Transverse colon (tissue), 4 donors: ENCODE data around the gene IRF8. TPM values are rescaled to one million over a fixed set of nuclear protein-coding genes. Genes with fewer than 3 reads are reported as not detected.

Experiments used
- DNase-seq: peaks from one replicate; pipeline ENCODE4 v3.0.0-alpha.2; 2019
- H3K27ac ChIP-seq, 4 donors: fragments of 200-600 bp; sonication (generic); 2 replicates each; pipeline ENCODE4 v1.5.1; 2016 to 2018; ENCODE audit warnings: inconsistent platforms in 4 of 4
- H3K27me3 ChIP-seq: fragments of 200-600 bp; sonication (generic); 2 replicates; pipeline ENCODE4 v1.5.1; 2017; ENCODE audit warnings: inconsistent platforms
- H3K36me3 ChIP-seq, 4 donors: fragments of 200-600 bp; sonication (generic); 2 replicates each; pipeline ENCODE4 v1.5.1; 2017 to 2019; ENCODE audit warnings: inconsistent platforms in 4 of 4
- H3K4me1 ChIP-seq, 4 donors: fragments of 200-600 bp; sonication (generic); 2 replicates each; pipeline ENCODE4 v1.5.1; 2017 to 2020; ENCODE audit warnings: inconsistent platforms in 4 of 4
- H3K4me3 ChIP-seq, 4 donors: fragments of 200-600 bp; sonication (generic); 1 replicate in 1 of 4; 2 replicates in 3 of 4; pipeline versions ENCODE4 v1.5.1 to v1.6.1; 2017 to 2019; ENCODE audit warnings: inconsistent platforms in 4 of 4
- H3K9me3 ChIP-seq, 2 donors: fragments of 200-600 bp; sonication (generic); 2 replicates each; pipeline ENCODE4 v1.5.1; 2017 to 2019; ENCODE audit warnings: inconsistent platforms in 2 of 2
- CTCF ChIP-seq, 5 experiments: fragments of 200-600 bp in 3 of 5; fragments of 450-650 bp in 2 of 5; sonication (generic) in 3 of 5; IDR thresholded peaks; 1 replicate in 2 of 5; 2 replicates in 3 of 5; pipeline ENCODE4 v1.5.1; 2016 to 2017; ENCODE audit warnings: antibody characterized with exemption in 5 of 5, inconsistent platforms in 3 of 5, mild to moderate bottlenecking in 2 of 5, moderate library complexity in 1 of 5
- EP300 ChIP-seq: sonication (generic); formaldehyde crosslinking; IDR thresholded peaks from one replicate; pipeline ENCODE4 v1.6.1; 2017; ENCODE audit warnings: antibody characterized with exemption, low read depth
- POLR2A ChIP-seq: fragments of 450-650 bp; IDR thresholded peaks from one replicate; pipeline ENCODE4 v1.6.1; 2016; ENCODE audit warnings: antibody characterized with exemption, mild to moderate bottlenecking, moderate library complexity
- POLR2AphosphoS5 ChIP-seq, 3 donors: sonication (generic); formaldehyde crosslinking; IDR thresholded peaks; one replicate each; pipeline ENCODE4 v1.6.1; 2016; ENCODE audit warnings: antibody characterized with exemption in 3 of 3
- WGBS, 2 donors: methylation state at CpG; one replicate each; pipeline ENCODE4 v1.1.5; 2018; ENCODE audit warnings: low coverage in 1 of 2; 5-methylcytosine and 5-hydroxymethylcytosine counted together
- in situ Hi-C, 4 donors: fragments of 200-750 bp; cut with MboI; loops; one replicate each; pipeline versions ENCODE4 v1.15.0 to v1.15.1; 2017; ENCODE audit warnings: low sequenced_read_pairs in 3 of 4, low pct_ligation_motif_present in 1 of 4, low pct_unique_long_range_greater_than_20kb in 1 of 4
- intact Hi-C: fragments of 100-400 bp; cut with DNase I; formaldehyde crosslinking; loops from one replicate; pipeline ENCODE4 v1.15.1; 2023; ENCODE audit warnings: low total_unique reads
- total RNA-seq, 4 donors: library from RNA; depleted of rRNA; stranded (reverse); fragments of >200 nt; gene quantifications; one replicate each; pipeline ENCODE4 v1.1.0, GENCODE V29; 2016

IRF8 gene
- total RNA-seq, 4 donors from 2014 or later: 20.7 to 70.7 (median 45.2) TPM

GRCh38 chr16:85948616-85949265 is 49.8 kb downstream of the IRF8 start:
- no peak for TF ChIP-seq EP300
- no peak for TF ChIP-seq POLR2AphosphoS5 (IDR thresholded peaks at IDR 0.05)
- no peak for TF ChIP-seq POLR2A
- TF ChIP-seq CTCF (IDR thresholded peaks at IDR 0.05): no peak
- no peak for DNase-seq
- H3K27me3 ChIP-seq: no peaks in the 10 kb centered on the region
- in situ Hi-C loops: no loop called here
- no peaks in the 10 kb centered on the region for H3K4me1 ChIP-seq
- no peaks in the 10 kb centered on the region for H3K36me3 ChIP-seq
- H3K4me3 ChIP-seq: no peak overlapping the region
- intact Hi-C loops: no loop called here
- H3K9me3 ChIP-seq: no peaks in the 10 kb centered on the region
- WGBS, 2 donors: 82 to 84% methylated on average over 9 to 14 of the region's 14 CpGs
- H3K27ac ChIP-seq: no peak overlapping the region

- TF ChIP-seq POLR2A (no peak), CTCF (IDR thresholded peaks at IDR 0.05) (no peak), EP300 (no peak), POLR2AphosphoS5 (IDR thresholded peaks at IDR 0.05) (no peak)
- Histone ChIP-seq H3K9me3 (no peaks in the 10 kb centered on the region), H3K27ac (no peak overlapping the region), H3K27me3 (no peaks in the 10 kb centered on the region), H3K4me3 (no peak overlapping the region), H3K36me3 (no peaks in the 10 kb centered on the region), H3K4me1 (no peaks in the 10 kb centered on the region)
- 78 to 83% methylated on average over 3 to 14 of the region's 14 CpGs for WGBS, 2 donors
- no peak for DNase-seq
- intact Hi-C loops: no loop called here
- in situ Hi-C loops: no loop called here
These were observed 51.4 kb downstream of the IRF8 start for GRCh38 chr16:85950136-85950918.

GRCh38 chr16:85952197-85952596 is 53.2 kb downstream of the IRF8 start:
- 96 to 100% methylated on average over 1 to 12 of the region's 12 CpGs for WGBS, 2 donors
- intact Hi-C loops: no loop called here
- no peak overlapping the region for H3K27ac ChIP-seq
- H3K36me3 ChIP-seq: no peaks in the 10 kb centered on the region
- H3K4me1 ChIP-seq: no peaks in the 10 kb centered on the region
- no peak for TF ChIP-seq POLR2AphosphoS5 (IDR thresholded peaks at IDR 0.05)
- no peak for TF ChIP-seq CTCF (IDR thresholded peaks at IDR 0.05)
- TF ChIP-seq POLR2A: no peak
- no peak for TF ChIP-seq EP300
- no peak overlapping the region for H3K4me3 ChIP-seq
- no peaks in the 10 kb centered on the region for H3K27me3 ChIP-seq
- DNase-seq: no peak
- no peaks in the 10 kb centered on the region for H3K9me3 ChIP-seq
- in situ Hi-C loops: no loop called here

- no peak for DNase-seq
- no peaks in the 10 kb centered on the region for H3K27me3 ChIP-seq
- no peak overlapping the region for H3K27ac ChIP-seq
- in situ Hi-C loops (no loop called here), intact Hi-C loops (no loop called here)
- no peaks in the 10 kb centered on the region for H3K9me3 ChIP-seq
- no peaks in the 10 kb centered on the region for H3K4me1 ChIP-seq
- 97% methylated on average over 5 of the region's 5 CpGs; no CpG with 5 or more reads in 1 of the 2 donors for WGBS, 2 donors
- TF ChIP-seq POLR2A (no peak), POLR2AphosphoS5 (IDR thresholded peaks at IDR 0.05) (no peak), EP300 (no peak), CTCF (IDR thresholded peaks at IDR 0.05) (no peak)
- H3K4me3 ChIP-seq: no peak overlapping the region
- no peaks in the 10 kb centered on the region for H3K36me3 ChIP-seq
These were observed 53.8 kb downstream of the IRF8 start for GRCh38 chr16:85952811-85953210.
